GM18867 (cell line): Measurements from ENCODE around the gene ZSCAN29.

Experiments used
- ATAC-seq: cut with Tn5 transposase; IDR thresholded peaks from one replicate; pipeline ENCODE4 v1.9.1; 2021; ENCODE audit warnings: mild to moderate bottlenecking, moderate library complexity; ENCODE audit not compliant: unreplicated experiment

Gene ZSCAN29

DNA sequence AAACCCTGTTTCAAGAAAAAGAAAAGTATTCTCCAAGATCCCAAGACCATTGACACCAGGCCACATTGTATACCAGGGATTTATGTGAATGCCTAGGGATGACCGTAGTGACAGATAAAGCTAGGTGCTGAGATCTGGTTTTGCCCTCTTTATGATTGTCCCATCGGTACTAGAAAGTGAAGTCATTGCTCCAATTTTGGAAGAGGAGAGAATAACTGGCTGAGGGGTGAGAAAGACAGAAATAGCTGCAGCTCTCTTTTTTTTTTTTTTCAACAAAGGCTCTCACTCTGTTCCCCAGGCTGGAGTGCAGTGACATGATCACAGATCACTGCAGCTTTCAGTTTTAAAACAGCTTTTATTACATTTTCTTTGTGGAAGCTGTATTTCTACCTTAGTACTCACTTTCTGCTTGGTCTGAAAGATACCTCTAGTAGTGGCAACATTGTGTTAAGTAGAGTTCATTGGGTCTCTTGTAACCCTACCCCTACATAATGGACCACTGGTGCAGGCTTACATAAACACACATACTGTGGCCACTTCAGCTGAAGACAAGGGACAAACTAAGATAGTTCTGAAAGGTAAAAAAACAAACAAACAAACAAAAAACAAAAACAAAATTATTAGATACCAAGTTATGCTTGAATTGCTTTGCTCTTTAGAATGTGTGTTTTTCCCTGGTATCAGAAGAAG is 18.0 kb downstream of the ZSCAN29 start:
- ATAC-seq = no peak

DNA sequence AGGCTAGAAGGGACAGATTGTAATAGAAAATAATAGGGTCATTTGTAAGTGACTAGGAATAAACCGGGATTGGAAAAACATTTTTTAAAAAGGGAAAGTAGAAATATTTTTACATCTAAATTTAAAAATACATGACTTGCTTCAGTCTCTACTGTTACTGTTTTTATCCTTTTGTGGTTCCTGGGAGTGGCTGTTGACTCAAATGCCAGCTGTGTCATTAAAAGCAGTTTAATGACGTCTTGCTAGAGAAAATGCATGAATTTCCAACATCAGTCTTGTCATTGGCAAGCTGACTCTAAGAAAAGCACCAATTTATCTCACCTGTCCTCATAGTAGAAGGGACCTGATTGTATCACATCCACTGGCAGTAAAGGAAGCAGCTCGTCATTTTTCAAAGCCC is 23.7 kb downstream of the ZSCAN29 start:
- no peak for ATAC-seq

DNA sequence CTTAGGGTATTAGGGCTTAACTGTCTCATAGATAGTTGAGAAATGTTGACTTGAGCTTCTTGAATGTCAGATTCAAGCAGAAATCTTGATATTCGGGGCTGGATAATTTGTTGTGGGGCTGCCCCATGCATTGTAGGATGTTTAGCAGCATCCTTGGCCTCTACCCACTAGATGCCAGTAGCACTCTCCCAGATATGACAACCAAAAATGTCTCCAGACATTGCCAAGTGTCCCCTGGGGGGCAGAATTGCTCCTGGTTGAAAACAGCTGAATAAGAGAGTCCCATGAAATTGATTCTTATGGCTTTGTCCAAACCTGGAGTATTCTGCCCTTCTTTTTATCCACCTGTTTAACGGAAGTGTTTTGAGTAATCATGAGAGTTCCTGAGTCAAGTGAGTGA is 24.5 kb downstream of the ZSCAN29 start:
- no peak for ATAC-seq

DNA sequence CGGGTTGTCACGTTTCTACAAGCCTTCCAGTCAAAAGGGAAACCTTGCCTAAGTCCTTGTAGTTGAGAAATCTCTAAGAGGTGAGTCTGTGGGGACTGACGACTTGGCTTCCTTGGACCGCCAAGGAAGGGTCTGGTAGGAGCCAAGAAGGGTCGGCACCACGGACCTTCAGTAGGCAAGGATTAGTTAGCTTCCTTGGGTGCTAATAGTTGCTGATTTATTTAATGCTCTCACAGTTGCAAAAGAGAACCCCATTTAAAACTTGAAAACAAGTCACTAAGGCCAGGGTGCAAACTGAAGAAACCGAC is 40.1 kb downstream of the ZSCAN29 start:
- ATAC-seq = peak; percentile 23

DNA sequence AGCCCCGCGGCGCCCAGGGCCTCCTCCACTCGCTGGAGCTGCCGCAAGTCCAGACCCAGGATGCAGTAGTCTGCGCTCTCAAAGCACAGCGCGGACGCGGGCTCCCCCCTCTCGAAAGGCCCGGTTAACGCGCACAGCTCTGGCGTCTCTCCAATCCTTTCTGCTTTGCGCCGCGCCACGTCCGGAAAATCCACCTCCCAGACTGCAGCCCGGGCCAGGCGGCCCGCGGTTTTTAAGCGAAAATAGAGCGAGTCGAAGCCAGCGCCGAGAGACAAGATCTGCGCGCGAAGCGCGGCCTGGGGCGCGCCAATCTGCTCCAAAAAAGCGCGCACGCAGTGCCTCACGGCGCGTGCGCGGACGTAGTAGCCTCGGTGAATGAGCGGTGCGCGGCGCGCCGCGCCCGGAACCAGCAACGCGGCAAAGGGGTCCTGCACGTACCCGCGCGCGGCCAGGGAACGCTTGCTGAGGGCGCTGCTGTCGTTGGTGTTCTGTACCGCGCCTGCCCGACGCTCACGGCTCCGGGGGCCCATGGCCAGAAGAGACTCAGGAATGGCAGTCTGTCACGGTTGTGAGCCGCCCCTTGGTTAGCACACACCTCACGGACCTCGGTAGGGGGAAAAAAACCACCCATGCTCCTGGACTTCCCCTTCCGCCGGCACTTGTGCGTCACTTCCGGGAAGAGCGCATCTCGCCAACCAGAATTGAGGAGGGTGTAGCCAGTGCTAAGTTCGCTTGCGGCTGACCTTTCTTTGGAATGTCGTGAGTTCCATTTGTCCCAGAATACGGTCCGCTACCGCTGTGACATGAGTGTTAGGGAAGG is 40.7 kb downstream of the ZSCAN29 start, which contains the start of gene LCMT2:
LCMT2 (minus strand) TSS at position 614 of the 820 bp plus-strand sequence; CDS start at position 530, 84 bp downstream.
- ATAC-seq = peak; percentile 90

DNA sequence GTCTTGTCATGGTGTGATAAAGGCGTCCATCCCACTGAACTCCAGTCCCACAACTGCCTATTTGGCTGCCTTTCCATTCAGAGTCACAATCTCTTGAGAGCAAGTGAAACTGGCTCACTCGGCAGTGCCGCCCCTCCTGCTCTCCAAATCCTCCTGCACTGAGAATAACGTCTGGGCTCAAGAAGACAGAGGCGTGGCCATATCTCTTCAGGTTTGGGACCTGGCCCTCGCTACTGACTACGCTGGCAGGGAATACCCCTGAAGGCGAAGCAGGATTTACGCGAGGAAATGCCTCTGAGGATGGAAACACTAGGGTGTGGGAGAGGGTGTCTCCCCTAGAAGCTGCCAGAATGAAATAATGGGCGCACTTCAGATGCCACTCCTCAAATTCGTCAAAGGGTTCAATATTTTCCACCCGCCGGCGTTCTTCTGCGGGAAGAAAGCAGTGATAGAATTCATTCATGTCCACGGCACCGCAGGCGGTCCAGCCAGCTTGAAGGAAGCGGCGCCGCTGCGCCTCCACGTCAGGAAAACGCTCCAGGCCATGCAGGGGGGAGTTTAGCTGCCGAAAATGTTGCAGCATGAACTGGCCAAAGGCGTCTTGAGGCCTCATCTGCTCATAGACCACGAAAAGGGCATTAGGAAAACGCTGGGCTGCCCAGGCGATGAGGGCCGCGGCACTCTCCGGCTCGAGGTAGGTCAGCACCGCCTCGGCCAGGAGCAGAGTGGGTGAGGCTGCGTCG is 41.5 kb downstream of the ZSCAN29 start:
- no peak for ATAC-seq

DNA sequence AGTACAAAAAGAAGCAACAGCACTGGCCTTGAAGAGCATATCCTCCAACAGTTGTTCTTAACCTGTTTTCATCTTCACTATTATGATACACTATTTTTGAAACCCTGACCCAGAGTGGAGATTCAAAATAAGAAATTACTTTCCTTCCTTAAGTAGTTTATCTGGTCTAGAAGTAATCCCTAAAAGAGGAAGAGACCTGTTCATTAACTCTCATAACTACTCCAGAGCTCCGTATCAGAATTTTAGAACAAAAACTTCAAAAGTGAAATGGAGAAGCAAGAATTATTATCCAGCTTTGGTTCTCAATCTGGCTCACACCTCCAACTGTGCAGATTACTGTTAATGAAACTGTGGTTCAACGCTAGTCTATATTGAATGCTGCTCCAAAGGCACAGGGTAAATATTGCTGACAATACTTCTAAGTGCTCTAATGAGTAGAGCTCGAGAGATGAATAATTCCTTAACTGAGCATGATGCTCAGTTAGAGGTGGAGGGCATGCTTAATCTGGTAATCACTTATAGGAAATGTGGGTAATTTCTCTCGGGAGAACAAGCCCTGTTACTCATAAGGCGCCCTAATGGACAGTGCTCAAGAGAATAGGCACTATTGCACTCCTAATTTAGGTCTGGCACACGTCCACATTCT is 45.7 kb downstream of the ZSCAN29 start:
- no peak for ATAC-seq

DNA sequence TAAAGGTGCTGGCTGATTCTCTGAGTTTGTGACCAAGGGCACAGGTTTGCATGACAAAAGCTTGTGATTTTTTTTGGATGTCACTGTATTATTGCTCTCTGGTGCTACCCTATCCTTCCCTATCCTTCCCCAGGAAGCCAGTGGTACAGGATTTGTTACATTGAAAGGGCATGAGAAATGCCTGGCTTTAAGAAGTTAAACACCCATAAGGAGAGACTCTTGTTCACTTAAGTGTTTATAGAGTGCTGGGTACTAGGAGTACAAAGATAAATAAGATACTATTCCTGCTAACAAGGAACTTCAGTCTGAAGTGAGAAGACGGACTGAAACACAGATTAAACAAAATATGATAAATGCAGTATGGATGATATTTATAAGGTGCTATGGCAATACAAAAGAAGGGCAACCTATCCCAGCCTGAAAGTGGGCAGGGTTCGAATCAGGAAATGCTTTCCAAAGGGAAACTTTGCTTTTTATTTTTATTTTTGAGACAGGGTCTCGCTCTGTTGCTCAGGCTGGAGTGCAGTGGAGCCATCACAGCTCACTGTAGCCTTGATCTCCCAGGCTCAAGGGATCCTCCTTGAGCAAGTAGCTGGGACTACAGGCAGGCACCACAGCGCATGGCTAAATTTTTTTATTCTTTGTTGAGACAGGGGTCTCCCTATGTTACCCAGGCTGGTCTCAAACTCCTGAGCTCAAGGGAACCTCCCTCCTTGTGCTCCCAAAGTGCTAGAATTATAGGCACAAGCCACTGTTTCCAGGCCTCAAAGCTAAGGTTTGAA is 51.7 kb downstream of the ZSCAN29 start:
- no peak for ATAC-seq

DNA sequence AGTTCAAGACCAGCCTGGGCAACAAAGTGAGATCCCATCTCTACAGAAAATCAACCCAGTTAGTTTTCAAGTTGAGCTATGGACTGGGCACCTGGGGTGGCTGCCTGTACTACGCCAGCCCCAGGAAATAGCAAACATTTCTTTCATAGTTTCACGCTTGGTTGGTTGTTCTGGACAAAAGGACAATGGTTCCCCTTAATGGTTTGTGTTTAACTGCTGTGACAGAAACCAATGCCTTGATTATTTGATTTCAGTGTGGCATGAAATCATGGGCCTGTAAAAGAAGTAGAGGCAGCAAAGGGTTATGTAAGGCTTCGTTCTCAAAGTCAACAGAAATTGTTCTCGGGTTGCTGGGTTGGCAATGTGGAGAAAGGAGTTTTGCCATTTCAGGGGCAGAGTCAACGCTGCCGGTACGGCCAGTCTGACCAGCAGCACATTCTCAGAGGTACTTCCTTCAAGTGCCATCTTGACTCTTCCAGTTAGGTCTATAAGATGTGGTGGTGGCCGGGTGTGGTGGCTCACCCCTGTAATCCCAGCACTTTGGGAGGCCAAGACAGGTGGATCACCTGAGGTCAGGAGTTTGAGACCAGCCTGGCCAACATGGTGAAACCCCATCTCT is 53.2 kb downstream of the ZSCAN29 start:
- no peak for ATAC-seq

DNA sequence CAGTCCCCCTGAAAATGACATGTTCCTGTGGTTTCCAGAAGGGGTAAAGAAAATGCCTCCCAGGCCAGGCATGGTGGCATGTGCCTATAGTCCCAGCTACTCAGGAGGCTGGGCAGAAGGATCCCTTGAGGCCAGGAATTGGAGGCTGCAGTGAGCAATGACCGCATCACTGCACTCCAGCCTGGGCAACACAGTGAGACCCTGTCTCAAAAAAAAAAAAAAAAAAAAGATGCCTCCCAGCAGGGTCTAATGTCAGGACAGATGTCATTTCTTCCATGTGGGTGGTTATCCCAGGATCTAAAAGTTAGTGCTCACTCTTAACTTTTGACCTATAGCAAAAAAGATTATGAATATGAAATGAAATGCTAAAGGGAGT is 53.9 kb downstream of the ZSCAN29 start:
- no peak for ATAC-seq

DNA sequence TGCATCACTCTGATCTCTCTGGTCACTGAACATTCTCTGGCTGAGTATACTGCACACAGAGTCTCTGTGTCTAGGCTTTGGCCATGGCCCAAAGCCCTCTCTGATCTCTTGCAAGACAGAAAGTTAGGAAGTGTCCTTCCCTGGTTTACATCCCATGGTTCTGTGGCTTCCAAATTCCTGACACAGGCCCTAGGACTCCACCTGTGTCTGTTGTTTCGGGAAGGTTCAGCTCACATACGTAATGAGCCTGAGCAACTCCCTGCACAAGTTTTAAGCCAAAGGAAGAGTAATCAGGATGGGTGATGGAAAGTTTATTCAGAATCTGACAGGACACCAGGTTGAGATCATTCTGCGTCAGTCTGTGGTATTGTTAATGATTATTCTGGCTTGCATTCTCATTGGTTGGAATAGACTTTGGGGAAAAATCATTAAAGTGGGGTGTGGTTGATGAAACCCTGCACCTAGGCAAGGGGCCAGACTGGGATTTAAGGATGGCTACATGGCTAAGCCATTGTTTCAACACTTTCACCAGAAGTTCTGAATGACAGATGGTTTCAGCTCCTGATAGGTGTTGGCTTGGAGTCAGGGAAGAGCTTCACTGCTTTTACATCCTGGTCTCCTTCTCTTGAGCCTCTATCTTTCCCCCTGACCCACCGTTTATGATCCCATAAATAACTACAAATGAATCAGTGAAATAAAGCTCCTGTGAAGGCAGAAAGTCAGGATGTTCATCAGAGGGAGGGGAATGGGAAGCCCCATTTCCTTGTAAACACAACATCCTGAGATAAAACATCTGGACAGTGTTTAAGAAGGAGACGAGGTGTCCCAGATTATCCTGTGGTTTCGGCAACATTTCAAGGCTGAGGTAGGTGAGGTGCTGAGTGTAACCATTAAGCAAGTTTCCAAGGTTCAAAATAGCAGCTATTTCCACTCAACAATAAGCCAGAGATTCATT is 54.5 kb downstream of the ZSCAN29 start:
- ATAC-seq = no peak

DNA sequence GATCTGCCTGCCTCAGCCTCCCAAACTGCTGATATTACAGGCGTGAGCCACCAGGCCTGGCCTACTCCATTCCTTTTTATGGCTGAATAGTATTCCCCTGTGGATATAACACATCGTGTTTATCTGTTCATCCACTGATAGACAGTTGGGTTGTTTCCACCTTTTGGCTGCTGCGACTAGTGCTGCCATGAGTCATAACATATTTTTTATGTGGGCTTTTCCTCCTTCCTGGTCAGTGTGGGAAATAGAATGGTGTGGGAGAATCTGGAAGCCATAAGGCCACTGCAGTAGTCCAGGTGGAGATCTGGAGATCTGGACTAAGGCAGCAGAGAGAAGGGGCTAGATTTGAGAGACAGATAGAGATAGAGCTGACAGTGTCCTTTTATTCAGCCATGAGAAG is 56.7 kb downstream of the ZSCAN29 start:
- no peak for ATAC-seq

DNA sequence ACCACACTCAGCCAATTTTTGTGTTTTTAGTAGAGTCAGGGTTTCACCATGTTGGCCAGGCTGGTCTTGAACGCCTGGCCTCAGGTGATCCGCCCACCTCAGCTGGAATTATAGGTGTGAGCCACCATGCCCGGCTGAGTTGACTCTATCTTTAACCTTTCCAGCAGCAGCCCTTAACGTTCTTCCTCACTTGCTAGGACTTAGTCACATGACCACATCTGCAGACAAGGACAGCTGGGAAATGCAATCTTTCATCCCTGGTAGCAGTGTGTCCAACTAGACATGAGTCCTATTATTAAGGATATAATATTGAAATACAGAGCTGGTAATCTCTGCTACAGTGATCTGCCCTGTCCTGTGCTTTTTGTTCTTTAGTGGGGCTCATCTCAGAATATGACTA is 58.5 kb downstream of the ZSCAN29 start:
- no peak for ATAC-seq
